HFFc6 (cell line): Measurements from ENCODE around the gene TRMO. TPM values are rescaled to one million over a fixed set of nuclear protein-coding genes. Genes with fewer than 3 reads are reported as not detected.

Experiments
- DNase-seq: peaks from one replicate; pipeline ENCODE4 v3.0.0-alpha.2; 2018
- H3K27ac Mint-ChIP-seq: 2 replicates; pipeline ENCODE4 v1.8.0; 2020; ENCODE audit warnings: mild to moderate bottlenecking, mixed read lengths
- H3K27me3 Mint-ChIP-seq: 2 replicates; pipeline ENCODE4 v1.8.0; 2021; ENCODE audit warnings: mild to moderate bottlenecking, moderate library complexity, mixed read lengths; ENCODE audit not compliant: insufficient read depth
- H3K36me3 Mint-ChIP-seq: 2 replicates; pipeline ENCODE4 v1.8.0; 2021; ENCODE audit warnings: low read depth, mixed read lengths
- H3K4me1 Mint-ChIP-seq: 2 replicates; pipeline ENCODE4 v1.8.0; 2020; ENCODE audit warnings: low read depth, mixed read lengths
- H3K4me3 Mint-ChIP-seq: 2 replicates; pipeline ENCODE4 v1.8.0; 2020; ENCODE audit warnings: mild to moderate bottlenecking, moderate library complexity, mixed read lengths
- H3K9me3 Mint-ChIP-seq: 2 replicates; pipeline ENCODE4 v1.8.0; 2020; ENCODE audit warnings: mild to moderate bottlenecking, mixed read lengths
- CTCF ChIP-seq: fragments of 200-600 bp; sonication (generic); IDR thresholded peaks from 2 replicates; pipeline ENCODE4 v1.5.0; 2021; ENCODE audit warnings: antibody characterized with exemption, mild to moderate bottlenecking
- total RNA-seq, 6 experiments: library from RNA; stranded (reverse); fragmentation: NEBNext Ultra II Directional; extraction: Animal tissue kit (Norgen Biotek cat#: 25700); gene quantifications; 2 replicates in 1 of 6; 3 replicates in 5 of 6; pipeline ENCODE4 v1.2.3, GENCODE V29; 2021

Gene TRMO
- total RNA-seq, 6 experiments from 2014 or later: 8.4 to 10.9 (median 9.6) TPM

GRCh38 chr9:97874624-97875023 is 47.7 kb downstream of the TRMO start:
- Mint-ChIP-seq H3K27me3 (no peaks in the 10 kb centered on the region), H3K4me3 (no peak overlapping the region), H3K27ac (no peak overlapping the region), H3K4me1 (peaks cover 48% of the 10 kb centered on the region), H3K9me3 (no peaks in the 10 kb centered on the region), H3K36me3 (no peaks in the 10 kb centered on the region)
- no peak for DNase-seq
- TF ChIP-seq CTCF: no peak

DNA sequence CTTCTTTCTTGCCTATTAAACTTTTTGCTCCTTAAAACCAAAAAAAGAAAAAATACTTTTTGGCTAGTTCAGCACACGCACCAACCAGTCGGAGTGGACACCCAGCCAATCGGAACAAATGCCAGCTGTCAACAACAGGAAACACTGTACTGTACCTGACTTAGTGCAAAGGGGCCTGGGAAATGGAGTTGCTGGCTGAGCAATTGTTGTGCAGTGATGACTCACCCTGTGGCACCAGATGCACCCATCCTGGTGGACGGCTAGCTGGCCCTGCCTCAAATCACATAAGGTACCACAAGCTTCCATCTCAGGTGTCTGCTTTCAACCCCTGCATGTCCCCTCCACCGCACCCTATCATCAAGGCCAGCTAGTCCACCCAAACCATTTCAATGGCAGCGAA is 48.4 kb downstream of the TRMO start:
- Mint-ChIP-seq H3K27ac (no peak overlapping the region), H3K9me3 (no peaks in the 10 kb centered on the region), H3K4me3 (no peak overlapping the region), H3K4me1 (peaks cover 51% of the 10 kb centered on the region), H3K27me3 (peaks cover 5% of the 10 kb centered on the region; the same call in 1 of the 2 replicates), H3K36me3 (peaks cover 6% of the 10 kb centered on the region)
- DNase-seq: no peak
- TF ChIP-seq CTCF: no peak

DNA sequence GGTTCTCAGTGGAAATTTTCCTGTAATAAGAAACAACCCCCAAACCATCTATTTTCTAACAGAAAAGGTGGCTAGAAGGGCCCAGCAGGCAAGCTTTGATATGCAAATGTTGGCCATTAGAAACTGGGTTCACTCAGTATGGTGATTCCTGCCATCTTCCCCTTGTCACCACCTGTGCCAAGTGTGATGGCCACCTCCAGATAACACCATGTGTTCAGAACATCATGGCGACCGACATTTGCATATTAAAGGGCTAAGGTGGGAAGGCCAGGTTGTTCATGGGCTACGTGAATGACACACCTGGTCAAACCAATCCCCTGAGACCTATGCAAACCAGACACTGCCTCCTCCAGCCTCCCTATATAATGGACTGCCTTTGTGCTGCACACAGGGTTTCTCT is 48.9 kb downstream of the TRMO start:
- Mint-ChIP-seq H3K36me3 (peaks cover 6% of the 10 kb centered on the region), H3K27ac (no peak overlapping the region), H3K4me3 (no peak overlapping the region), H3K9me3 (no peaks in the 10 kb centered on the region), H3K4me1 (peaks cover 51% of the 10 kb centered on the region), H3K27me3 (peaks cover 5% of the 10 kb centered on the region; the same call in 1 of the 2 replicates)
- no peak for DNase-seq
- TF ChIP-seq CTCF: no peak

DNA sequence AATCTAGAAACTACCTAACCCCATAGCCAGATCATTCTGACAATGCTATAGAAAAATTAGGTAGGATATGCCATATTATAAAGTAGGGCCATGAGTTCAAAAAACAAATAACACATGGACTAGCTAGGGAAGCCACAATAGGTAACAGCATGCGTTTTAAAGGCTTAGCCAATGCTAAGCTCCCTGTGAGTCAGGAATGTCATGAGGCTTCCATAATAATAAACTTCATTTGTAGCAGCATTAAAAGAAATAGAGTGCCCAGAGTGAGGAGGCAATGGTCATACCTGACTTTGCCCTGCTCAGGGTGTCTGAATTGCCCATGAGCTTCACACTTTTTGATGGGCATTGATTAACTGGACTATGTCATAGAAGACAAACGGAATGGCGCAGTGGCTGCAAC is 53.4 kb downstream of the TRMO start:
- H3K27ac Mint-ChIP-seq: no peak overlapping the region
- DNase-seq: no peak
- H3K36me3 Mint-ChIP-seq: peaks cover 28% of the 10 kb centered on the region
- H3K4me3 Mint-ChIP-seq: no peak overlapping the region
- H3K9me3 Mint-ChIP-seq: peaks cover 18% of the 10 kb centered on the region
- peaks cover 5% of the 10 kb centered on the region; the same call in 1 of the 2 replicates for H3K27me3 Mint-ChIP-seq
- peaks cover 24% of the 10 kb centered on the region for H3K4me1 Mint-ChIP-seq
- no peak for TF ChIP-seq CTCF

GRCh38 chr9:97866848-97867247 is 55.5 kb downstream of the TRMO start:
- Mint-ChIP-seq H3K4me3 (no peak overlapping the region), H3K27me3 (peaks cover 6% of the 10 kb centered on the region), H3K27ac (no peak overlapping the region), H3K4me1 (peaks cover 20% of the 10 kb centered on the region), H3K9me3 (peaks cover 18% of the 10 kb centered on the region), H3K36me3 (peaks cover 28% of the 10 kb centered on the region)
- no peak for TF ChIP-seq CTCF
- no peak for DNase-seq

DNA sequence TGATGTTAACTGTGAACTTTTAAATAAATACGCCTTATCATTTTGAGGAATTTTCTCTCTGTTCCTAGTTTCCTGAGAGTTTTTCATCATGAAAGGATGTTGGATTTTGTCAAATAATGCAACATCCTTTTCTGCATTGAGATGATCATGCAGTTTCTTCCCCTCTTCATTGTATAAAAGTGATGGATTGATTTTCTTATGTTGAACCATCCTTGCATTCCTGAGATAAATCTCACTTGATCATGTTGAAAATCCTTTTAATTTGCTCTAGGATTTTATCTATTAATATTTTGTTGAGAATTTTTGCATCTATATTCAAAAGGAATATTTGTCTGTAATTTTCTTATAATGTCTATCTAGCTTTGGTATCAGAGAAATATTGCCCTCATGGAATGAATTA is 56.0 kb downstream of the TRMO start:
- H3K36me3 Mint-ChIP-seq: peaks cover 28% of the 10 kb centered on the region
- TF ChIP-seq CTCF: no peak
- peaks cover 22% of the 10 kb centered on the region for H3K4me1 Mint-ChIP-seq
- no peak overlapping the region for H3K27ac Mint-ChIP-seq
- peaks cover 18% of the 10 kb centered on the region for H3K9me3 Mint-ChIP-seq
- DNase-seq: no peak
- H3K4me3 Mint-ChIP-seq: no peak overlapping the region
- peaks cover 8% of the 10 kb centered on the region for H3K27me3 Mint-ChIP-seq
